Measurements from ENCODE around the gene RGS12. TPM values are rescaled to one million over a fixed set of nuclear protein-coding genes. Genes with fewer than 3 reads are reported as not detected.

RGS12 gene
- total RNA-seq, 1 experiment from 2014 or later = 9.8 TPM

- no peak for DNase-seq
- no peaks in the 10 kb centered on the region for H3K27me3 ChIP-seq
Observed at GRCh38 chr4:3301450-3302172, 8.8 kb downstream of the RGS12 start.

GRCh38 chr4:3302173-3302785 lies 9.5 kb downstream of the RGS12 start:
- Histone ChIP-seq H3K4me3 (no peak overlapping the region), H3K36me3 (no peaks in the 10 kb centered on the region), H3K9me3 (no peaks in the 10 kb centered on the region), H3K27me3 (no peaks in the 10 kb centered on the region)
- peak; percentile 45 for DNase-seq

More at GRCh38 chr4:3301450-3302172, 8.8 kb downstream of the RGS12 start:
- Histone ChIP-seq H3K36me3 (no peaks in the 10 kb centered on the region), H3K4me3 (no peak overlapping the region), H3K9me3 (no peaks in the 10 kb centered on the region)

GRCh38 chr4:3302786-3303564 lies 10.2 kb downstream of the RGS12 start:
- H3K36me3 ChIP-seq = no peaks in the 10 kb centered on the region
- no peak for DNase-seq
- no peak overlapping the region for H3K4me3 ChIP-seq
- no peaks in the 10 kb centered on the region for H3K9me3 ChIP-seq
- no peaks in the 10 kb centered on the region for H3K27me3 ChIP-seq

- no peak overlapping the region for H3K4me3 ChIP-seq
- DNase-seq = no peak
Observed at GRCh38 chr4:3303565-3303824, 10.7 kb downstream of the RGS12 start.

GRCh38 chr4:3303923-3304710 lies 11.3 kb downstream of the RGS12 start:
- H3K27me3 ChIP-seq = no peaks in the 10 kb centered on the region
- H3K36me3 ChIP-seq = no peaks in the 10 kb centered on the region
- no peaks in the 10 kb centered on the region for H3K9me3 ChIP-seq
- H3K4me3 ChIP-seq = no peak overlapping the region
- no peak for DNase-seq

More at GRCh38 chr4:3303565-3303824, 10.7 kb downstream of the RGS12 start:
- Histone ChIP-seq H3K27me3 (no peaks in the 10 kb centered on the region), H3K9me3 (no peaks in the 10 kb centered on the region), H3K36me3 (no peaks in the 10 kb centered on the region)

GRCh38 chr4:3304831-3305609 lies 12.2 kb downstream of the RGS12 start:
- H3K9me3 ChIP-seq = no peaks in the 10 kb centered on the region
- no peak for DNase-seq
- H3K27me3 ChIP-seq = no peaks in the 10 kb centered on the region
- H3K4me3 ChIP-seq = no peak overlapping the region
- no peaks in the 10 kb centered on the region for H3K36me3 ChIP-seq

GRCh38 chr4:3305610-3306371 lies 13.0 kb downstream of the RGS12 start:
- H3K27me3 ChIP-seq = no peaks in the 10 kb centered on the region
- H3K4me3 ChIP-seq = no peak overlapping the region
- H3K9me3 ChIP-seq = no peaks in the 10 kb centered on the region
- no peaks in the 10 kb centered on the region for H3K36me3 ChIP-seq
- DNase-seq = no peak

GRCh38 chr4:3306450-3306849 lies 13.6 kb downstream of the RGS12 start:
- Histone ChIP-seq H3K27me3 (no peaks in the 10 kb centered on the region), H3K9me3 (no peaks in the 10 kb centered on the region), H3K36me3 (no peaks in the 10 kb centered on the region), H3K4me3 (no peak overlapping the region)
- no peak for DNase-seq

GRCh38 chr4:3307060-3307459 lies 14.2 kb downstream of the RGS12 start:
- no peaks in the 10 kb centered on the region for H3K27me3 ChIP-seq
- no peak overlapping the region for H3K4me3 ChIP-seq
- DNase-seq = no peak
- no peaks in the 10 kb centered on the region for H3K9me3 ChIP-seq
- no peaks in the 10 kb centered on the region for H3K36me3 ChIP-seq

- Histone ChIP-seq H3K36me3 (no peaks in the 10 kb centered on the region), H3K9me3 (no peaks in the 10 kb centered on the region), H3K27me3 (no peaks in the 10 kb centered on the region), H3K4me3 (no peak overlapping the region)
- no peak for DNase-seq
Observed at GRCh38 chr4:3307486-3307885, 14.7 kb downstream of the RGS12 start.

- no peaks in the 10 kb centered on the region for H3K27me3 ChIP-seq
- H3K9me3 ChIP-seq = no peaks in the 10 kb centered on the region
- no peak for DNase-seq
Observed at GRCh38 chr4:3307891-3308575, 15.2 kb downstream of the RGS12 start.

GRCh38 chr4:3308691-3309090 lies 15.9 kb downstream of the RGS12 start:
- no peaks in the 10 kb centered on the region for H3K9me3 ChIP-seq
- no peak overlapping the region for H3K4me3 ChIP-seq
- DNase-seq = no peak
- no peaks in the 10 kb centered on the region for H3K27me3 ChIP-seq
- no peaks in the 10 kb centered on the region for H3K36me3 ChIP-seq

More at GRCh38 chr4:3307891-3308575, 15.2 kb downstream of the RGS12 start:
- Histone ChIP-seq H3K4me3 (no peak overlapping the region), H3K36me3 (no peaks in the 10 kb centered on the region)

GRCh38 chr4:3310301-3311094 lies 17.7 kb downstream of the RGS12 start:
- no peak overlapping the region for H3K4me3 ChIP-seq
- no peak for DNase-seq

GRCh38 chr4:3311095-3311372 lies 18.2 kb downstream of the RGS12 start:
- H3K4me3 ChIP-seq = no peak overlapping the region
- DNase-seq = no peak
- no peaks in the 10 kb centered on the region for H3K27me3 ChIP-seq
- H3K36me3 ChIP-seq = no peaks in the 10 kb centered on the region
- H3K9me3 ChIP-seq = no peaks in the 10 kb centered on the region

More at GRCh38 chr4:3310301-3311094, 17.7 kb downstream of the RGS12 start:
- Histone ChIP-seq H3K36me3 (no peaks in the 10 kb centered on the region), H3K9me3 (no peaks in the 10 kb centered on the region), H3K27me3 (no peaks in the 10 kb centered on the region)
